Stomach smooth muscle (tissue), 2 donors: ENCODE measurements around the gene CELA2A.

Source experiments
- H3K27ac ChIP-seq: one replicate; pipeline ENCODE4 v1.7.0; 2013; ENCODE audit warnings: mild to moderate bottlenecking, low read length, inconsistent platforms
- H3K27me3 ChIP-seq, 2 donors: one replicate each; pipeline ENCODE4 v1.7.0; 2013; ENCODE audit warnings: low read length in 2 of 2; ENCODE audit not compliant: insufficient read depth in 2 of 2, control insufficient read depth in 1 of 2
- H3K36me3 ChIP-seq, 2 donors: one replicate each; pipeline ENCODE4 v1.7.0; 2013; ENCODE audit warnings: low read length in 2 of 2; ENCODE audit not compliant: control insufficient read depth in 2 of 2, insufficient read depth in 2 of 2
- H3K4me1 ChIP-seq: one replicate; pipeline ENCODE4 v1.7.0; 2013; ENCODE audit warnings: low read length; ENCODE audit not compliant: control insufficient read depth, insufficient read depth
- H3K4me3 ChIP-seq, 2 donors: one replicate each; pipeline ENCODE4 v1.7.0; 2013; ENCODE audit warnings: low read length in 2 of 2
- H3K9ac ChIP-seq, 2 donors: one replicate each; pipeline ENCODE4 v1.7.0; 2013; ENCODE audit warnings: low read length in 2 of 2, mild to moderate bottlenecking in 1 of 2
- H3K9me3 ChIP-seq, 2 donors: one replicate each; pipeline ENCODE4 v1.7.0; 2013; ENCODE audit warnings: low read length in 2 of 2; ENCODE audit not compliant: control insufficient read depth in 2 of 2
- donor health status: healthy.
- donor health status: Pancreatic carcinoma.

The CELA2A gene

GRCh38 chr1:15500184-15501178 is 43.9 kb downstream of the CELA2A start:
- Histone ChIP-seq H3K27ac (no peak overlapping the region), H3K27me3 (no peaks in the 10 kb centered on the region), H3K36me3 (peaks cover 16 to 20% of the 10 kb centered on the region in 2 donors), H3K4me3 (no peak overlapping the region), H3K9me3 (no peaks in the 10 kb centered on the region), H3K9ac (no peak overlapping the region), H3K4me1 (peaks cover 5% of the 10 kb centered on the region)

- Histone ChIP-seq H3K27me3 (no peaks in the 10 kb centered on the region), H3K4me1 (peaks cover 5% of the 10 kb centered on the region), H3K27ac (no peak overlapping the region), H3K4me3 (no peak overlapping the region), H3K9me3 (no peaks in the 10 kb centered on the region), H3K36me3 (peaks cover 20 to 22% of the 10 kb centered on the region in 2 donors), H3K9ac (no peak overlapping the region)
Measured at GRCh38 chr1:15501208-15502032, 44.9 kb downstream of the CELA2A start.

GRCh38 chr1:15504436-15504835 is 47.9 kb downstream of the CELA2A start:
- Histone ChIP-seq H3K27ac (no peak overlapping the region), H3K9me3 (no peaks in the 10 kb centered on the region), H3K4me3 (no peak overlapping the region), H3K9ac (no peak overlapping the region), H3K27me3 (no peaks in the 10 kb centered on the region), H3K4me1 (peaks cover 5% of the 10 kb centered on the region), H3K36me3 (peaks cover 15 to 22% of the 10 kb centered on the region in 2 donors)

GRCh38 chr1:15506831-15507230 is 50.3 kb downstream of the CELA2A start:
- Histone ChIP-seq H3K9me3 (no peaks in the 10 kb centered on the region), H3K9ac (no peak overlapping the region), H3K27me3 (no peaks in the 10 kb centered on the region), H3K27ac (no peak overlapping the region), H3K4me3 (no peak overlapping the region), H3K4me1 (peaks cover 8% of the 10 kb centered on the region), H3K36me3 (peaks cover 16 to 22% of the 10 kb centered on the region in 2 donors)

- Histone ChIP-seq H3K9ac (no peak overlapping the region), H3K9me3 (no peaks in the 10 kb centered on the region), H3K27ac (no peak overlapping the region), H3K36me3 (peaks cover 21 to 25% of the 10 kb centered on the region in 2 donors), H3K4me1 (peaks cover 5% of the 10 kb centered on the region), H3K4me3 (no peak overlapping the region), H3K27me3 (no peaks in the 10 kb centered on the region)
Measured at GRCh38 chr1:15507278-15507677, 50.7 kb downstream of the CELA2A start.

GRCh38 chr1:15508700-15509487 is 52.4 kb downstream of the CELA2A start:
- Histone ChIP-seq H3K4me1 (peaks cover 5% of the 10 kb centered on the region), H3K9ac (no peak overlapping the region), H3K36me3 (peaks cover 14 to 21% of the 10 kb centered on the region in 2 donors), H3K27me3 (no peaks in the 10 kb centered on the region), H3K9me3 (no peaks in the 10 kb centered on the region), H3K27ac (no peak overlapping the region), H3K4me3 (no peak overlapping the region)

GRCh38 chr1:15509586-15509985 is 53.1 kb downstream of the CELA2A start:
- Histone ChIP-seq H3K4me1 (peaks cover 5% of the 10 kb centered on the region), H3K4me3 (no peak overlapping the region), H3K27me3 (no peaks in the 10 kb centered on the region), H3K9me3 (no peaks in the 10 kb centered on the region), H3K9ac (no peak overlapping the region), H3K36me3 (peaks cover 10 to 22% of the 10 kb centered on the region in 2 donors), H3K27ac (no peak overlapping the region)

GRCh38 chr1:15510611-15511405 is 54.3 kb downstream of the CELA2A start:
- Histone ChIP-seq H3K36me3 (peaks cover 3 to 16% of the 10 kb centered on the region in 2 donors), H3K27me3 (no peaks in the 10 kb centered on the region), H3K4me3 (no peak overlapping the region)

GRCh38 chr1:15513192-15513591 is 56.7 kb downstream of the CELA2A start:
- Histone ChIP-seq H3K9ac (no peak overlapping the region), H3K36me3 (peaks cover 8 to 30% of the 10 kb centered on the region in 2 donors), H3K27me3 (no peaks in the 10 kb centered on the region), H3K9me3 (no peaks in the 10 kb centered on the region), H3K4me3 (no peak overlapping the region), H3K4me1 (peaks cover 5% of the 10 kb centered on the region), H3K27ac (no peak overlapping the region)

More at GRCh38 chr1:15510611-15511405, 54.3 kb downstream of the CELA2A start:
- Histone ChIP-seq H3K9me3 (no peaks in the 10 kb centered on the region), H3K27ac (no peak overlapping the region), H3K4me1 (peaks cover 5% of the 10 kb centered on the region), H3K9ac (no peak overlapping the region)
